Fibroblast of lung (primary cell): Measurements from ENCODE around the gene CDK15.

ENCODE experiments used
- CTCF ChIP-seq, 2 donors: IDR thresholded peaks in 1 of 2; conservative IDR thresholded peaks in 1 of 2; 1 replicate in 1 of 2; 2 replicates in 1 of 2; pipeline ENCODE4 v1.5.1; 2011 to 2012; ENCODE audit warnings: low read length in 2 of 2, control low read depth in 1 of 2, inconsistent platforms in 1 of 2, low read depth in 1 of 2, mild to moderate bottlenecking in 1 of 2
- EZH2 ChIP-seq: IDR thresholded peaks from 2 replicates; pipeline ENCODE4 v1.5.1; 2012; ENCODE audit warnings: low read length, control low read depth, mild to moderate bottlenecking; ENCODE audit errors: missing control alignments

DNA sequence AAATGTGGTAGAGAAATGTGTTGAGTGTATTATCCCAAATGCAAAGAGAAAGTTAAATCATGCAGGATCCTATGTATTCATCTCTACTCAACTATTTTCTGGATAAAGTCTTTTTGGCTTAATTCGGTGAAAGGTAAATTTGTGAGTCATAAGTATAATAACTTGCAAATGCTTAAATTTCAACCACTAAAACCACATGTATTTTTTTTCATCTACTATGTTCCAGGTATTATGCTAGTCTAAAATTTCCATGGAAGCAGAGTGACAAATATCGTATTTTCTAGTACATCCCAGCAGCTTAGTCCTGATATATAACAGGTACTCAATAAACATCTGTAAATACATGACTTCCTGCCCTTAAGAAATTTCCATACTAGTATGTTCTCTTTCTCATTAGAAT, 31.8 kb upstream of the CDK15 start:
- TF ChIP-seq CTCF (conservative IDR thresholded peaks at IDR 0.05 in 1 of 2, IDR thresholded peaks at IDR 0.05 in 1 of 2; ENCODE audit: low read depth in 1 of 2, low read length in 2 of 2) (no peak), EZH2 (no peak)
